ENCODE results near the gene ANO10.

GRCh38 chr3:43370293-43370980 lies 251.4 kb downstream of the ANO10 start:
- TF ChIP-seq, protein P1, sequence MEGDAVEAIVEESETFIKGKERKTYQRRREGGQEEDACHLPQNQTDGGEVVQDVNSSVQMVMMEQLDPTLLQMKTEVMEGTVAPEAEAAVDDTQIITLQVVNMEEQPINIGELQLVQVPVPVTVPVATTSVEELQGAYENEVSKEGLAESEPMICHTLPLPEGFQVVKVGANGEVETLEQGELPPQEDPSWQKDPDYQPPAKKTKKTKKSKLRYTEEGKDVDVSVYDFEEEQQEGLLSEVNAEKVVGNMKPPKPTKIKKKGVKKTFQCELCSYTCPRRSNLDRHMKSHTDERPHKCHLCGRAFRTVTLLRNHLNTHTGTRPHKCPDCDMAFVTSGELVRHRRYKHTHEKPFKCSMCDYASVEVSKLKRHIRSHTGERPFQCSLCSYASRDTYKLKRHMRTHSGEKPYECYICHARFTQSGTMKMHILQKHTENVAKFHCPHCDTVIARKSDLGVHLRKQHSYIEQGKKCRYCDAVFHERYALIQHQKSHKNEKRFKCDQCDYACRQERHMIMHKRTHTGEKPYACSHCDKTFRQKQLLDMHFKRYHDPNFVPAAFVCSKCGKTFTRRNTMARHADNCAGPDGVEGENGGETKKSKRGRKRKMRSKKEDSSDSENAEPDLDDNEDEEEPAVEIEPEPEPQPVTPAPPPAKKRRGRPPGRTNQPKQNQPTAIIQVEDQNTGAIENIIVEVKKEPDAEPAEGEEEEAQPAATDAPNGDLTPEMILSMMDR (IDR thresholded peaks at IDR 0.05), result no peak
- TF ChIP-seq POLR2A (IDR thresholded peaks at IDR 0.05), result no peak

Measured in thyroid gland (tissue), 4 donors.